Ovary (tissue), 3 donors: ENCODE measurements around the gene IL24.

Experiments used
- CTCF ChIP-seq, 3 donors: fragments of 450-650 bp in 2 of 3; fragments of 200-600 bp in 1 of 3; IDR thresholded peaks; one replicate each; pipeline versions ENCODE4 v1.5.1 to v1.8.0; 2016 to 2022; ENCODE audit warnings: antibody characterized with exemption in 3 of 3, mild to moderate bottlenecking in 1 of 3
- POLR2A ChIP-seq: fragments of 450-650 bp; IDR thresholded peaks from one replicate; pipeline ENCODE4 v1.6.1; 2017; ENCODE audit warnings: antibody characterized with exemption, mild to moderate bottlenecking, moderate library complexity
- donor health status: DM: no; HTN: no; CAD: no.

GRCh38 chr1:206875752-206876377 is 21.4 kb upstream of the IL24 start:
- TF ChIP-seq CTCF (IDR thresholded peaks at IDR 0.05) (no peak), POLR2A (no peak)
